ENCODE results near the gene DHRSX.

DNA sequence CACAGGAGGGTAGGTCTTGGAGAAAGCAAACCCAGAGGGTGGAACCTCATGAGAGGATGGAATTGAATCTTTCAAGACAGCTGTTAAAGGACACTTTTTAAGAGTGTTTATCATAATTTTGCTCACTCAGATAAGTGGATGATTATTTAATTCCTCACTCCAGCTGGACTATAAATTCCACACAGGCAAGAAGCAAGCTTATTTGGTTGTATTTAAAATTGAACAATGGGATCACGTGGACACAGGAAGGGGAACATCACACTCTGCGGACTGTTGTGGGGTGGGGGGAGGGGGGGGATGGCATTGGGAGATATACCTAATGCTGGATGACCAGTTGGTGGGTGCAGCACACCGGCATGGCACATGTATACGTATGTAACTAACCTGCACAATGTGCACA is 116.3 kb downstream of the DHRSX start:
- TF ChIP-seq, protein P1, sequence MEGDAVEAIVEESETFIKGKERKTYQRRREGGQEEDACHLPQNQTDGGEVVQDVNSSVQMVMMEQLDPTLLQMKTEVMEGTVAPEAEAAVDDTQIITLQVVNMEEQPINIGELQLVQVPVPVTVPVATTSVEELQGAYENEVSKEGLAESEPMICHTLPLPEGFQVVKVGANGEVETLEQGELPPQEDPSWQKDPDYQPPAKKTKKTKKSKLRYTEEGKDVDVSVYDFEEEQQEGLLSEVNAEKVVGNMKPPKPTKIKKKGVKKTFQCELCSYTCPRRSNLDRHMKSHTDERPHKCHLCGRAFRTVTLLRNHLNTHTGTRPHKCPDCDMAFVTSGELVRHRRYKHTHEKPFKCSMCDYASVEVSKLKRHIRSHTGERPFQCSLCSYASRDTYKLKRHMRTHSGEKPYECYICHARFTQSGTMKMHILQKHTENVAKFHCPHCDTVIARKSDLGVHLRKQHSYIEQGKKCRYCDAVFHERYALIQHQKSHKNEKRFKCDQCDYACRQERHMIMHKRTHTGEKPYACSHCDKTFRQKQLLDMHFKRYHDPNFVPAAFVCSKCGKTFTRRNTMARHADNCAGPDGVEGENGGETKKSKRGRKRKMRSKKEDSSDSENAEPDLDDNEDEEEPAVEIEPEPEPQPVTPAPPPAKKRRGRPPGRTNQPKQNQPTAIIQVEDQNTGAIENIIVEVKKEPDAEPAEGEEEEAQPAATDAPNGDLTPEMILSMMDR (IDR thresholded peaks at IDR 0.05) = no peak
- TF ChIP-seq POLR2AphosphoS5 (IDR thresholded peaks at IDR 0.05) (no peak), EP300 (IDR thresholded peaks at IDR 0.05) (no peak)

Measured in upper lobe of left lung (tissue), 4 donors.